Tongue (tissue), 2 donors: ENCODE measurements around the gene METTL9. TPM values are rescaled to one million over a fixed set of nuclear protein-coding genes. Genes with fewer than 3 reads are reported as not detected.
"Not testable (repeated sequence)": the region's sequence is repeated elsewhere in the genome, so short reads cannot be mapped to it uniquely, and the experiment has no call there.

Experiments used
- DNase-seq: peaks from one replicate; pipeline ENCODE4 v3.0.0-alpha.2; 2015
- total RNA-seq: library from RNA; depleted of rRNA; stranded (reverse); fragments of >200 nt; gene quantifications from one replicate; pipeline ENCODE4 v1.2.3, GENCODE V29; 2014

METTL9 gene
- total RNA-seq, 1 donor from 2014 or later: 164 TPM

GRCh38 chr16:21663889-21664647 is 64.7 kb downstream of the METTL9 start, which contains the start of gene OTOA:
OTOA (plus strand) TSS chr16:21663968; CDS start chr16:21678515, 14,547 bp downstream.
- DNase-seq: no peak

GRCh38 chr16:21664801-21665492 is 65.6 kb downstream of the METTL9 start:
- DNase-seq: no peak

- DNase-seq: no peak
Observed at GRCh38 chr16:21666772-21667171, 67.4 kb downstream of the METTL9 start.

GRCh38 chr16:21667575-21667974 is 68.2 kb downstream of the METTL9 start:
- DNase-seq: no peak

GRCh38 chr16:21673469-21673868 is 74.1 kb downstream of the METTL9 start:
- DNase-seq: no peak

GRCh38 chr16:21674456-21674855 is 75.1 kb downstream of the METTL9 start:
- not testable (repeated sequence) for DNase-seq

- not testable (repeated sequence) for DNase-seq
Observed at GRCh38 chr16:21680714-21681113, 81.3 kb downstream of the METTL9 start.

- DNase-seq: no peak
Observed at GRCh38 chr16:21683184-21683583, 83.8 kb downstream of the METTL9 start.

GRCh38 chr16:21684199-21684598 is 84.8 kb downstream of the METTL9 start:
- DNase-seq: no peak

GRCh38 chr16:21685034-21685455 is 85.7 kb downstream of the METTL9 start:
- peak; percentile 8 for DNase-seq

- no peak for DNase-seq
Observed at GRCh38 chr16:21689107-21689506, 89.7 kb downstream of the METTL9 start.

GRCh38 chr16:21690967-21691366 is 91.6 kb downstream of the METTL9 start:
- DNase-seq: not testable (repeated sequence)

- no peak for DNase-seq
Observed at GRCh38 chr16:21694609-21695008, 95.2 kb downstream of the METTL9 start.

GRCh38 chr16:21697032-21697431 is 97.7 kb downstream of the METTL9 start:
- no peak for DNase-seq

- no peak for DNase-seq
Observed at GRCh38 chr16:21698169-21699032, 99.0 kb downstream of the METTL9 start.

- DNase-seq: no peak
Observed at GRCh38 chr16:21701271-21701670, 101.9 kb downstream of the METTL9 start.

GRCh38 chr16:21702276-21702675 is 102.9 kb downstream of the METTL9 start:
- DNase-seq: no peak

GRCh38 chr16:21703156-21703555 is 103.8 kb downstream of the METTL9 start:
- no peak for DNase-seq

- no peak for DNase-seq
Observed at GRCh38 chr16:21703589-21704174, 104.3 kb downstream of the METTL9 start.

GRCh38 chr16:21704266-21704665 is 104.9 kb downstream of the METTL9 start:
- no peak for DNase-seq

GRCh38 chr16:21704733-21705132 is 105.4 kb downstream of the METTL9 start:
- no peak for DNase-seq
